GM21576 (cell line): ENCODE measurements around the gene LRRC27.

ENCODE experiments used
- ATAC-seq: cut with Tn5 transposase; IDR thresholded peaks from one replicate; pipeline ENCODE4 v1.9.1; 2021; ENCODE audit warnings: mild to moderate bottlenecking, moderate library complexity; ENCODE audit not compliant: unreplicated experiment

Gene LRRC27

GRCh38 chr10:132355297-132355696, 23.3 kb downstream of the LRRC27 start:
- ATAC-seq, result no peak

DNA sequence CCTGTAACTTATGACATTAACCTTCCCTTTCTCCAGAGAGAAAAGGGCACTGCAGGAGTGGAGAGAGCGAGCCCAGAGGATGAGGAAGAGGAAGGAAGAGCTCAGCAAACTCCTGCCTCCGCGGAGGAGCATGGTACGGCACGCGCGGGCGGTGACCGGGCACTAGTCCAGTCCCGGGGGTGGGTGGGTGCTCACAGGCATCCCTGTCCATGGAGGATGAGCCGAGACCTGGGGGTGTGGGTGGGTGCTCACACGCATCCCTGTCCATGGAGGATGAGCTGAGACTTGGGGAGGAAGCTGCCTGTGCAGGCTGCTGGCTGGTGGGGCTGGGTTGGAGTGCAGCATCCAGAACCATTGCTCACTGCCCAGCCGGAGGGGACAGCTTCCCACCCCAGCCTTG, 23.8 kb downstream of the LRRC27 start:
- no peak for ATAC-seq

DNA sequence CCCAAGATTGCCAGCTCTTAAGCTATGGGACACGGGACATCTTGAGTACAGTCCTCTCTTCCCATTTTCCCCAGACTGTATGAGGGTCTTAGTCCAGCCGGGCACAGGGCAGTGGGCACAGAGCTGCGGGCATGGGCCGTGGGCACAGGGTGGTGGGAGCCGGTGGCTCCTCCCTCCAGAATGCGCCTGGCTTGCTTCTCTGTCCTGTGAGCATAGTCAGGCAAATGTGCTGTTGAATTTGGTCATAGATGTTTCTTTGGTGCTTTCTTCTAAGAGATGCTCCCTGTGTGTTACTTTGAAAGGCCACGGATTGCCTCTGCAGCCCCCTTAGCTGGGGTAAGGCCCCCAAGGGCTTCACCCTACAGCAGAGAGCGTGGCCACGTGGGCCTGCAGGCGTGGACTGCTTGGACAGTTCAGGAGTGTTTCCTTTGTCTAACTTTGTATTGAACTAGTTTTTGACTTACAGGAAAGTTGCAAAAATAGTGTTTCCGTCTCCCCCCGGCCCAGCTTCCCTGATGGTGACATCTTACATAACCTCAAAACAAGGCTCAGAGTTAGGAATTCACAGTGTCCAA, 24.7 kb downstream of the LRRC27 start:
- ATAC-seq, result no peak

- ATAC-seq, result no peak
Measured at GRCh38 chr10:132357286-132358058, 25.5 kb downstream of the LRRC27 start.

DNA sequence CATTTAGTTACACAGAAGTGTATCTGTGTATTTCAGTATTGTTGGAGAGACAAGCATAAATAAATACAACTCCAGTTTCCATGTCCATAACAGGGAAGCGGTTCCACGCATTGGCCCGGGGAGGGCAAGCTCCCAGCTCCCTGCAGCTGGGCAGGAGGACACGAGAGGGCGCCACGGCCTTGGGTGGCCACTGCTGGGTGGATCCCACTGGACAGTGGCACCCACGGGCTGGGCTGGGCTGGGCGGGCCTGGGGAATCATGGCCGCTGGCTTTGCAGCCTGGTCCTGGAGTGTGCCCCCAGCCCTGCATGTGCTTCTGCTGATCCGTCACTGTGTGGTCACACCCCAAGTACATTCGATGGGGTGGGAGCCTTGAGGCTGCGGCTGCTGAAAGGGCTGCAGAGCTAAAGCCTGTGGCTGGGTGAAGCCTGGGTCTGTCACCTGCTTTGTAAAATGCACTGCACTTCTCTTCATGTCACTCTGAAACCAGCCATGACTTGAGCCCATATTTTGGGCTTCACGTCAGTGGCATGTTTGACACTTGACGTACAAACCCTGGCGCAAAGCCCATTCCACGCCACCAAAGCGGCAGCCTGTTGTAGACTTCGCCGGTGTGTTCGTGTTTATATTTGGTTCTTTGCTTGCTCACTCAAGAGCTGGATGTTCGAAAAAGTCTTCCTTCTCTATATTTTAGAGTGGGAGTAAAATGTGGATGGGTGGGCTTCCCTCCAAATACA, 27.5 kb downstream of the LRRC27 start:
- no peak for ATAC-seq

GRCh38 chr10:132360766-132361447, 28.9 kb downstream of the LRRC27 start:
- ATAC-seq, result no peak

- ATAC-seq, result no peak
Measured at GRCh38 chr10:132361581-132362101, 29.6 kb downstream of the LRRC27 start.

DNA sequence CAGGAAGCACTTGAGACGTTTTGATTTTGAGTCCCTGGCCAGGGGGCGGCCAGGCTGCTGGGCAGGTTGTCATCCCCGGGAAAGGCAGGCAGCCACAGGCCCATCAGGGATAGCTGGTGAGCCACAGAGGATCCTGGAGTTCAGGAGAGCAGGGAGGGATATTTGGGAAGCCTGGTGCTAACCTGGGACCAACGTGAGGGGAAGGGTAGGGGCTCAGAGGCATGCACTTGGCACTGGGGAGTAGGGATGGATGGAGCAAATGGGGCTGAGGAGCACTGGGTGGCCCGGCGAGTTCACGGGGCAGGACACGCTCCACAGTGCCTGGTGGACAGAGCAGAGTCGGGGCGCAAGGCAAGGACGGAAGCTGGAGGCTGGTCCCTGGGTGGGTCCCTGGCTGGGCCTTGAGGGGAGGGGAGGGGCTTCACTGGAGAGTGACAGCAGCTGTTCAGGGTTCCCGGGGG, 30.2 kb downstream of the LRRC27 start:
- no peak for ATAC-seq

GRCh38 chr10:132363376-132363775, 31.4 kb downstream of the LRRC27 start:
- ATAC-seq, result no peak

GRCh38 chr10:132363921-132364593, 32.1 kb downstream of the LRRC27 start:
- ATAC-seq, result no peak

DNA sequence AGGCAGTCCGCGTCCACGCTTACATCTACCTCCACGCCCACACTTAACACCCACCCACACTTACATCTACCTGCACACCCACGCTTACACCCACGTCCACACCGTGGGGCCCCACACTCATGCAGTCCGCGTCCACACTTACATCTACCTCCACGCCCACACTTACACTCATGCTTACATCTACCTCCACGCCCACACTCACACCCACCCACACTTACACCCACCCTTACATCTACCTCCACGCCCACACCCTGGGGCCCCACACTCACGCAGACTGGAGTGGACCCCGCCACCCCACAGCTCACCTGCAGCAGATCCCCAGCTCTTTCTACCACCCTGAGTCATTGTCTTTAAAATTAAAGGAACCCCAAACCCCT, 32.6 kb downstream of the LRRC27 start:
- no peak for ATAC-seq

GRCh38 chr10:132365102-132365501, 33.1 kb downstream of the LRRC27 start:
- no peak for ATAC-seq

DNA sequence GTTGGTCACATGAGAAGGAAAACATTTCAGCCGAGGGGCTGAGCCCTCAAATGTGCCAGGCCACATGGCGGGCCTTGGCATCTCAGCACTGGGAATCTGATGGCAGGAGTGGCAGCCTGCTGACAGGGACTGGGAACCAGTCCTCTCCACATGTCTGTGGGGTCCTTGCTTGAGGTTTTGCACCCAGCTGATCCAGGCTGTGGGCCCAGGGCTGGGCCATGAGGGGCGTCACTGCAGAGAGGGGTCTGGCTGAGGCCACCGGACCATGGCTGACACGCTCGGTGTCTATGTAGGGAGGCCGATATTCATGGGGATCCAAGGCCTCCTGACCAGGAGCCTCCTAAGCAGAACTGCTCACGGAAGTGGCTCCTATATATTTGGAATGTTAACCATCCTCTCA, 34.0 kb downstream of the LRRC27 start:
- ATAC-seq, result no peak

GRCh38 chr10:132366499-132366898, 34.5 kb downstream of the LRRC27 start:
- no peak for ATAC-seq

DNA sequence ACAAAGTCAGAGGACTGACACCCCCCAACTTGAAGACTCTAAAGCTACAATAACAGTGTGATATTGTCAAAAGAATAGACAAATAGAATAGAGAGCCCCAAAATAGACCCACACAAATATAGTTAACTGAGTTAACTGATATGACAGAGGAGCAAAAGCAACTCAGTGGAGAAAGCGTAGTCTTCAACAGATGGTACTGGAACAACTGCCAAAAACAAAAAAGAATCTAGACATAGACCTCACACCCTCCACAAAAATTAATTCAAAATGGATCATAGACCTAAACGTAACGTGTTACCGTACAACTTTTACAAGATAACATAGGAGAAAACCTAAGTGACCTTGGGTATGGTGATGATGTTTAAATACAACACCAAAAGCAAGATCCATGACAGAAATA, 36.4 kb downstream of the LRRC27 start:
- ATAC-seq, result no peak

GRCh38 chr10:132368881-132369635, 37.1 kb downstream of the LRRC27 start:
- no peak for ATAC-seq

- no peak for ATAC-seq
Measured at GRCh38 chr10:132369636-132370185, 37.7 kb downstream of the LRRC27 start.

GRCh38 chr10:132370426-132371340, 38.7 kb downstream of the LRRC27 start:
- no peak for ATAC-seq
